H1 (cell line): ENCODE data around the gene MGMT. TPM values are rescaled to one million over a fixed set of nuclear protein-coding genes. Genes with fewer than 3 reads are reported as not detected.

Source experiments
- CTCF ChIA-PET: fragments of 300-600 bp; sonication (Branson Sonifier 250); formaldehyde crosslinking; loops from one replicate; lab custom pipeline; 2021; ENCODE audit not compliant: partially characterized antibody; lab: Charles Lee
- POLR2A ChIA-PET: fragments of 300-600 bp; sonication (Branson Sonifier 250); formaldehyde crosslinking; loops from one replicate; lab custom pipeline; 2021; ENCODE audit warnings: inconsistent platforms; ENCODE audit not compliant: partially characterized antibody; lab: Charles Lee
- DNase-seq, 2 experiments: peaks; one replicate each; pipeline versions ENCODE4 v3.0.0 to v3.0.0-alpha.2; 2010 to 2022; ENCODE audit warnings: low spot score in 2 of 2, low read depth in 1 of 2, mixed read lengths in 1 of 2
- FAIRE-seq: peaks from 2 replicates; lab custom pipeline; 2011; peaks lifted over from hg19 to GRCh38; lab: Jason Lieb, UNC
- H2AFZ ChIP-seq: 2 replicates; pipeline ENCODE4 v1.8.1; 2012; ENCODE audit warnings: low read length, inconsistent platforms
- H2AK5ac ChIP-seq: 2 replicates; pipeline ENCODE4 v1.6.1; 2013; ENCODE audit warnings: low read depth, low read length
- H2BK120ac ChIP-seq: replicated peaks from 2 replicates; pipeline ENCODE3; 2013; ENCODE audit warnings: low read depth, low read length, inconsistent platforms
- H2BK12ac ChIP-seq: 2 replicates; pipeline ENCODE4 v1.6.1; 2013; ENCODE audit warnings: low read depth, low read length
- H2BK15ac ChIP-seq: 2 replicates; pipeline ENCODE4 v1.6.1; 2013; ENCODE audit warnings: low read length
- H2BK20ac ChIP-seq: 2 replicates; pipeline ENCODE4 v1.6.1; 2013; ENCODE audit warnings: low read length
- H2BK5ac ChIP-seq: 2 replicates; pipeline ENCODE4 v1.6.1; 2013; ENCODE audit warnings: low read depth, low read length
- H3K14ac ChIP-seq: 2 replicates; pipeline ENCODE4 v1.6.1; 2013; ENCODE audit warnings: inconsistent platforms; ENCODE audit not compliant: insufficient read length
- H3K18ac ChIP-seq: 2 replicates; pipeline ENCODE4 v1.6.1; 2013; ENCODE audit warnings: low read length; ENCODE audit errors: extremely low read depth
- H3K23ac ChIP-seq: 2 replicates; pipeline ENCODE4 v1.6.1; 2013; ENCODE audit warnings: inconsistent platforms; ENCODE audit not compliant: insufficient read length
- H3K23me2 ChIP-seq: 2 replicates; pipeline ENCODE4 v1.6.1; 2013; ENCODE audit warnings: low read depth, low read length
- H3K27ac ChIP-seq: 2 replicates; pipeline ENCODE4 v1.6.1; 2011; ENCODE audit warnings: low read depth, low read length, inconsistent platforms
- H3K27me3 ChIP-seq, 4 experiments: replicated peaks in 1 of 4; 1 replicate in 1 of 4; 2 replicates in 3 of 4; pipeline versions ENCODE4 v1.6.1 to v1.8.1; 2011 to 2013; ENCODE audit warnings: low read length in 3 of 4, mild to moderate bottlenecking in 3 of 4, inconsistent platforms in 2 of 4, mixed read lengths in 2 of 4, moderate library complexity in 1 of 4; ENCODE audit not compliant: control insufficient read depth in 3 of 4, insufficient read depth in 3 of 4; ENCODE audit errors: extremely low read depth in 1 of 4
- H3K36me3 ChIP-seq, 4 experiments: 2 replicates each; pipeline versions ENCODE4 v1.6.1 to v1.8.1; 2011 to 2013; ENCODE audit warnings: mild to moderate bottlenecking in 4 of 4, low read length in 3 of 4, moderate library complexity in 2 of 4, control low read depth in 1 of 4, inconsistent platforms in 1 of 4; ENCODE audit not compliant: insufficient read depth in 4 of 4, control insufficient read depth in 2 of 4
- H3K4ac ChIP-seq: replicated peaks from 2 replicates; pipeline ENCODE3; 2013; ENCODE audit warnings: low read length, low read depth, mixed read lengths, inconsistent platforms; ENCODE audit not compliant: insufficient read length
- H3K4me1 ChIP-seq, 4 experiments: replicated peaks in 1 of 4; 1 replicate in 1 of 4; 2 replicates in 3 of 4; pipeline versions ENCODE4 v1.6.1 to v1.8.1; 2011 to 2013; ENCODE audit warnings: low read length in 3 of 4, inconsistent platforms in 2 of 4, mixed read lengths in 1 of 4; ENCODE audit not compliant: insufficient read depth in 4 of 4, control insufficient read depth in 3 of 4
- H3K4me2 ChIP-seq, 2 experiments: 2 replicates each; pipeline versions ENCODE4 v1.6.1 to v1.8.1; 2011 to 2013; ENCODE audit warnings: low read depth in 2 of 2, low read length in 2 of 2, control low read depth in 1 of 2, inconsistent platforms in 1 of 2, mild to moderate bottlenecking in 1 of 2; ENCODE audit not compliant: insufficient read depth in 1 of 2
- H3K4me3 ChIP-seq, 4 experiments: fragments of 200-600, 300-600 bp in 1 of 4; sonication (generic), shearing (Covaris generic), sonication (Bioruptor Twin) in 1 of 4; 2 replicates each; pipeline versions ENCODE4 v1.5.1 to v1.8.1; 2011 to 2016; ENCODE audit warnings: low read length in 4 of 4, low read depth in 3 of 4, control low read depth in 2 of 4, inconsistent platforms in 2 of 4, mild to moderate bottlenecking in 2 of 4, mixed read lengths in 1 of 4, moderate library complexity in 1 of 4; ENCODE audit not compliant: insufficient read depth in 2 of 4; ENCODE audit errors: extremely low read depth in 1 of 4
- H3K56ac ChIP-seq: replicated peaks from 2 replicates; pipeline ENCODE3; 2013; ENCODE audit warnings: low read depth, mild to moderate bottlenecking, mixed read lengths, low read length, inconsistent platforms; ENCODE audit not compliant: insufficient read length
- H3K79me1 ChIP-seq: 2 replicates; pipeline ENCODE4 v1.6.1; 2013; ENCODE audit warnings: low read depth, low read length, control low read depth
- H3K79me2 ChIP-seq, 2 experiments: 2 replicates each; pipeline versions ENCODE4 v1.6.1 to v1.8.1; 2012 to 2013; ENCODE audit warnings: low read length in 2 of 2, mild to moderate bottlenecking in 2 of 2, inconsistent platforms in 1 of 2; ENCODE audit not compliant: insufficient read depth in 2 of 2, control insufficient read depth in 1 of 2
- H3K9ac ChIP-seq, 4 experiments: replicated peaks in 1 of 4; 1 replicate in 1 of 4; 2 replicates in 3 of 4; pipeline versions ENCODE4 v1.6.1 to v1.8.1; 2011 to 2013; ENCODE audit warnings: low read depth in 3 of 4, low read length in 3 of 4, control low read depth in 2 of 4, mild to moderate bottlenecking in 2 of 4, moderate library complexity in 2 of 4, inconsistent platforms in 1 of 4; ENCODE audit errors: extremely low read depth in 1 of 4
- H3K9me3 ChIP-seq, 2 experiments: 2 replicates each; pipeline versions ENCODE4 v1.6.1 to v1.8.1; 2012 to 2013; ENCODE audit warnings: mild to moderate bottlenecking in 2 of 2, moderate library complexity in 2 of 2, control low read depth in 1 of 2, inconsistent platforms in 1 of 2, low read depth in 1 of 2, low read length in 1 of 2, mixed read lengths in 1 of 2; ENCODE audit not compliant: insufficient read depth in 2 of 2
- H4K20me1 ChIP-seq, 2 experiments: replicated peaks in 1 of 2; 2 replicates each; pipeline versions ENCODE3 to v1.8.1; 2011 to 2013; ENCODE audit warnings: inconsistent platforms in 2 of 2, low read length in 2 of 2, mild to moderate bottlenecking in 1 of 2; ENCODE audit not compliant: insufficient read depth in 2 of 2, control insufficient read depth in 1 of 2
- H4K5ac ChIP-seq: 2 replicates; pipeline ENCODE4 v1.6.1; 2013; ENCODE audit warnings: low read length, low read depth, mixed read lengths, inconsistent platforms; ENCODE audit not compliant: insufficient read length
- H4K8ac ChIP-seq: 2 replicates; pipeline ENCODE4 v1.8.0; 2013; ENCODE audit warnings: mild to moderate bottlenecking, moderate library complexity, low read length, inconsistent platforms; ENCODE audit not compliant: insufficient read depth; ENCODE audit errors: extremely low read depth
- H4K91ac ChIP-seq: replicated peaks from 2 replicates; pipeline ENCODE3; 2013; ENCODE audit warnings: low read length, mixed read lengths, inconsistent platforms; ENCODE audit not compliant: insufficient read length
- ASH2L ChIP-seq: fragments of 200-600, 300-600 bp; sonication (generic); IDR thresholded peaks from one replicate; pipeline ENCODE4 v1.7.1; 2017; ENCODE audit warnings: low read length
- NANOG ChIP-seq: IDR thresholded peaks from 2 replicates; pipeline ENCODE4 v1.6.1; 2011; ENCODE audit warnings: low read length, low read depth, mild to moderate bottlenecking, inconsistent platforms; ENCODE audit not compliant: insufficient read depth, poor library complexity, severe bottlenecking
- NRF1 ChIP-seq: IDR thresholded peaks from 2 replicates; pipeline ENCODE4 v1.6.1; 2011; ENCODE audit warnings: mild to moderate bottlenecking, low read depth, low read length, improper control_type of control experiment
- RBBP5 ChIP-seq: IDR thresholded peaks from 2 replicates; pipeline ENCODE4 v1.7.1; 2012; ENCODE audit warnings: low read depth, mild to moderate bottlenecking, inconsistent platforms, low read length, moderate library complexity, borderline replicate concordance
- SIN3A ChIP-seq, 2 experiments: IDR thresholded peaks in 1 of 2; conservative IDR thresholded peaks in 1 of 2; 2 replicates each; pipeline ENCODE4 v1.6.1; 2011 to 2012; ENCODE audit warnings: low read length in 2 of 2, improper control_type of control experiment in 1 of 2, low read depth in 1 of 2, mild to moderate bottlenecking in 1 of 2
- YY1 ChIP-seq: IDR thresholded peaks from 2 replicates; pipeline ENCODE4 v1.6.1; 2011; ENCODE audit warnings: low read depth, mild to moderate bottlenecking, low read length
- WGBS, 2 experiments: shearing (Covaris generic) in 1 of 2; methylation state at CpG; one replicate each; pipeline versions ENCODE4 v1.1.6 to v1.1.7; 2013 to 2015; ENCODE audit warnings: low lambda C conversion rate in 2 of 2, mixed read lengths in 2 of 2, inconsistent platforms in 1 of 2, low coverage in 1 of 2, missing lambda C conversion rate in 1 of 2; ENCODE audit not compliant: insufficient replicate concordance in 2 of 2, insufficient coverage in 1 of 2, insufficient read length in 1 of 2; ENCODE audit errors: extremely low coverage in 1 of 2, missing lambda C conversion rate in 1 of 2; 5-methylcytosine and 5-hydroxymethylcytosine counted together
- polyA plus RNA-seq, 7 experiments: library from polyadenylated mRNA; depleted of rRNA in 3 of 7; stranded (reverse) in 5 of 7; unstranded in 2 of 7; fragments of >200 nt in 5 of 7; fragments of 200-250 nt in 2 of 7; gene quantifications; 1 replicate in 5 of 7; 2 replicates in 1 of 7; 4 replicates in 1 of 7; pipeline versions ENCODE4 v1.2.1 to v1.2.3, GENCODE V29; 2011 to 2013; ENCODE audit warnings: missing spikeins in 2 of 7, mixed read lengths in 2 of 7
- total RNA-seq: library from RNA; stranded (reverse); fragmentation: NEBNext Ultra II Directional; extraction: Animal tissue kit (Norgen Biotek cat#: 25700); gene quantifications from 2 replicates; pipeline ENCODE4 v1.2.1, GENCODE V29; 2021
- TF ChIP-seq, protein P1 (sequence below): IDR thresholded peaks from 2 replicates; pipeline ENCODE4 v1.6.1; 2012; ENCODE audit warnings: low read length, inconsistent platforms

Gene MGMT
- total and polyA plus RNA-seq, 2 of the 8 experiments (the other 6 are each of a cell fraction or from before 2014, with no cell fraction given): 9.9 to 10.7 TPM

DNA sequence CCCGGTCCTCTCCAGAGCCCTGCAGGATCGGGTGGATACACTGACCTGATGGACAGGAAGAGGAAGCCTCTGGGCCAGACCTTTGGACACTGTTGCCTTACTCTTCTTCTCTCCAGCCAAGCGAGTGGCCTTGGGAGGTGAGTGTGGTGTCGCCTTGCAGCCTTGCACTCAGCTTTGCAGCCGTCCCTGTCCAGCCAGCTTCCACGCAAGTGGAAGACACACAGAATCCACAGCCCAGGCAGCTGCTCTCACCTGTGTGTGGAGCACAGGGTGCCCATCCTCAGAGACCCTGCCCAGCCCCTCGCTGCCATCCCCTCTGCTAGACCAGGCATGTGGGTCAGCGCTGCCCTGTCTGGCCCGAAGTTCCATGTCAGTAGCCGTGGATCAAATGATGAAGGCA is 258.0 kb downstream of the MGMT start:
- Histone ChIP-seq H4K91ac (no peak overlapping the region), H2BK5ac (no peak overlapping the region), H3K14ac (no peak overlapping the region), H2BK12ac (no peak overlapping the region), H3K4me3 (no peak overlapping the region), H4K5ac (no peak overlapping the region), H3K4me2 (no peak overlapping the region), H3K27me3 (no peaks in the 10 kb centered on the region), H3K4ac (no peak overlapping the region), H3K23ac (no peak overlapping the region), H2BK20ac (no peak overlapping the region), H3K9me3 (peaks cover 8 to 20% of the 10 kb centered on the region in 2 experiments; a peak in 3 of 4 replicates), H3K4me1 (no peaks in the 10 kb centered on the region; a peak in 1 of 7 replicates), H3K56ac (no peak overlapping the region), H4K20me1 (no peaks in the 10 kb centered on the region), H3K23me2 (no peaks in the 10 kb centered on the region), H3K36me3 (no peaks in the 10 kb centered on the region), H2AK5ac (no peak overlapping the region), H2AFZ (no peak overlapping the region), H3K18ac (no peak overlapping the region), H2BK15ac (no peak overlapping the region), H3K79me2 (no peaks in the 10 kb centered on the region), H4K8ac (no peak overlapping the region), H3K27ac (no peak overlapping the region), H2BK120ac (no peak overlapping the region), H3K79me1 (no peaks in the 10 kb centered on the region), H3K9ac (no peak overlapping the region)
- FAIRE-seq (no peak), DNase-seq (no peak)
- 93% methylated on average over 10 of the region's 10 CpGs; no CpG with 5 or more reads in 1 of the 2 experiments for WGBS, 2 experiments
- no peak for TF ChIP-seq SIN3A (conservative IDR thresholded peaks at IDR 0.05 in 1 of 2, IDR thresholded peaks at IDR 0.05 in 1 of 2; ENCODE audit: low read depth in 1 of 2, low read length in 2 of 2)
- no peak for TF ChIP-seq ASH2L
- no peak for TF ChIP-seq NRF1
- TF ChIP-seq, protein P1, sequence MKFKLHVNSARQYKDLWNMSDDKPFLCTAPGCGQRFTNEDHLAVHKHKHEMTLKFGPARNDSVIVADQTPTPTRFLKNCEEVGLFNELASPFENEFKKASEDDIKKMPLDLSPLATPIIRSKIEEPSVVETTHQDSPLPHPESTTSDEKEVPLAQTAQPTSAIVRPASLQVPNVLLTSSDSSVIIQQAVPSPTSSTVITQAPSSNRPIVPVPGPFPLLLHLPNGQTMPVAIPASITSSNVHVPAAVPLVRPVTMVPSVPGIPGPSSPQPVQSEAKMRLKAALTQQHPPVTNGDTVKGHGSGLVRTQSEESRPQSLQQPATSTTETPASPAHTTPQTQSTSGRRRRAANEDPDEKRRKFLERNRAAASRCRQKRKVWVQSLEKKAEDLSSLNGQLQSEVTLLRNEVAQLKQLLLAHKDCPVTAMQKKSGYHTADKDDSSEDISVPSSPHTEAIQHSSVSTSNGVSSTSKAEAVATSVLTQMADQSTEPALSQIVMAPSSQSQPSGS: no peak
- TF ChIP-seq YY1: no peak
- TF ChIP-seq RBBP5: no peak
- no peak for TF ChIP-seq NANOG
- ChIA-PET CTCF (interaction anchor here (1.1 to 2.1 kb wide), 3 partner anchors 14 to 315 kb away, joined by 3 to 8 read pairs (median 5); no protein-coding TSS in a partner anchor), POLR2A (no interaction called here)
